Activated CD8-positive, alpha-beta T cell treated with anti-CD3 and anti-CD28 coated beads for 36 hours (primary cell): ENCODE measurements around the gene DCST2. TPM values are rescaled to one million over a fixed set of nuclear protein-coding genes. Genes with fewer than 3 reads are reported as not detected.
A peak's percentile ranks its signal among the peaks of the same experiment; 100 is the strongest.

Experiments used
- ATAC-seq: fragments of 200-7000 bp; cut with Tn5 transposase; one replicate; pipeline ENCODE4 v1.10.0; 2021; ENCODE audit warnings: mild to moderate bottlenecking, moderate library complexity
- CTCF ChIA-PET: fragments of 350-600 bp; sonication (Branson Sonifier 250); formaldehyde crosslinking; loops from one replicate; lab custom pipeline; 2021; ENCODE audit warnings: antibody characterized with exemption; lab: Charles Lee
- POLR2A ChIA-PET: fragments of 350-600 bp; sonication (Branson Sonifier 250); formaldehyde crosslinking; loops from one replicate; lab custom pipeline; 2021; ENCODE audit warnings: antibody characterized with exemption; lab: Charles Lee
- DNase-seq: peaks from one replicate; pipeline ENCODE4 v3.0.0-alpha.2; 2020
- H3K27ac Mint-ChIP-seq: one replicate; pipeline ENCODE4 v1.8.0; 2021; ENCODE audit warnings: mild to moderate bottlenecking, mixed read lengths
- H3K27me3 Mint-ChIP-seq: one replicate; pipeline ENCODE4 v1.8.0; 2021; ENCODE audit warnings: mixed read lengths
- H3K36me3 Mint-ChIP-seq: one replicate; pipeline ENCODE4 v1.8.0; 2021; ENCODE audit warnings: low read depth, mixed read lengths
- H3K4me1 Mint-ChIP-seq: one replicate; pipeline ENCODE4 v1.8.0; 2021; ENCODE audit warnings: low read depth, mixed read lengths
- H3K4me3 Mint-ChIP-seq: one replicate; pipeline ENCODE4 v1.8.0; 2021; ENCODE audit warnings: mild to moderate bottlenecking, moderate library complexity, mixed read lengths
- H3K9me3 Mint-ChIP-seq: one replicate; pipeline ENCODE4 v1.8.0; 2021; ENCODE audit warnings: mixed read lengths
- CTCF ChIP-seq: fragments of 200-600 bp; IDR thresholded peaks from one replicate; pipeline ENCODE4 v1.8.0; 2022; ENCODE audit warnings: antibody characterized with exemption, mild to moderate bottlenecking
- intact Hi-C: fragments of 100-400 bp; cut with micrococcal nuclease; formaldehyde crosslinking; loops from one replicate; pipeline ENCODE4 v1.10.0; 2022
- total RNA-seq, 2 experiments: library from RNA; stranded (reverse); gene quantifications; one replicate each; pipeline ENCODE4 v1.2.3, GENCODE V29; 2021

The DCST2 gene
- total RNA-seq, 2 experiments from 2014 or later: 0.20 to 0.36 TPM

- ATAC-seq (no peak), DNase-seq (no peak)
- Mint-ChIP-seq H3K9me3 (no peaks in the 10 kb centered on the region), H3K27ac (no peak overlapping the region), H3K4me1 (peaks cover 24% of the 10 kb centered on the region), H3K36me3 (peaks cover 4% of the 10 kb centered on the region), H3K27me3 (peaks cover 2% of the 10 kb centered on the region), H3K4me3 (no peak overlapping the region)
- no peak for TF ChIP-seq CTCF
- CTCF ChIA-PET: interaction anchor here (0.9 to 23.5 kb wide), 7 partner anchors 8 to 66 kb away, joined by 3 to 278 read pairs (median 3); partner anchors contain the start of genes EFNA4 and FLAD1
- intact Hi-C loops: no loop called here
- POLR2A ChIA-PET: interaction anchor here (0.8 to 1.4 kb wide), 3 partner anchors 13 to 61 kb away, joined by 3 read pairs; no protein-coding TSS in a partner anchor
Observed at GRCh38 chr1:155048449-155049334, 15.1 kb upstream of the DCST2 start.

- CTCF ChIA-PET: interaction anchor here (0.6 to 14.7 kb wide), 19 partner anchors 10 to 128 kb away, joined by 3 to 204 read pairs (median 5); partner anchors contain the start of genes EFNA3, EFNA4, FLAD1 and KRTCAP2
- Mint-ChIP-seq H3K4me3 (no peak overlapping the region), H3K27me3 (peaks cover 2% of the 10 kb centered on the region), H3K4me1 (peaks cover 5% of the 10 kb centered on the region), H3K9me3 (no peaks in the 10 kb centered on the region), H3K27ac (peak overlapping the region; percentile 10), H3K36me3 (no peaks in the 10 kb centered on the region)
- intact Hi-C loops: no loop called here
- TF ChIP-seq CTCF: peak; percentile 60
- DNase-seq (peak; percentile 82), ATAC-seq (peak; percentile 98)
- POLR2A ChIA-PET: interaction anchor here (0.9 to 1.6 kb wide), 6 partner anchors 9 to 91 kb away, joined by 3 to 6 read pairs (median 4); no protein-coding TSS in a partner anchor
Observed at GRCh38 chr1:155044812-155045657, 11.5 kb upstream of the DCST2 start.

GRCh38 chr1:155044365-155044764 is 10.8 kb upstream of the DCST2 start:
- no peak for DNase-seq
- ChIA-PET CTCF (interaction anchor here (0.8 to 14.7 kb wide), 13 partner anchors 9 to 128 kb away, joined by 3 to 204 read pairs (median 6); partner anchors contain the start of genes EFNA3, EFNA4, FLAD1 and KRTCAP2), POLR2A (interaction anchor here (0.9 to 1.6 kb wide), 4 partner anchors 13 to 91 kb away, joined by 3 to 6 read pairs (median 4); no protein-coding TSS in a partner anchor)
- peaks cover 2% of the 10 kb centered on the region for H3K27me3 Mint-ChIP-seq
- ATAC-seq: no peak
- no peaks in the 10 kb centered on the region for H3K36me3 Mint-ChIP-seq
- H3K4me1 Mint-ChIP-seq: peaks cover 5% of the 10 kb centered on the region
- intact Hi-C loops: no loop called here
- H3K9me3 Mint-ChIP-seq: no peaks in the 10 kb centered on the region
- H3K4me3 Mint-ChIP-seq: no peak overlapping the region
- no peak overlapping the region for H3K27ac Mint-ChIP-seq
- no peak for TF ChIP-seq CTCF

- intact Hi-C loops: no loop called here
- Mint-ChIP-seq H3K4me1 (peaks cover 5% of the 10 kb centered on the region), H3K27ac (no peak overlapping the region), H3K4me3 (no peak overlapping the region), H3K36me3 (no peaks in the 10 kb centered on the region), H3K9me3 (no peaks in the 10 kb centered on the region), H3K27me3 (peaks cover 2% of the 10 kb centered on the region)
- no peak for TF ChIP-seq CTCF
- POLR2A ChIA-PET: interaction anchor here (0.9 to 1.6 kb wide), 4 partner anchors 13 to 90 kb away, joined by 3 to 6 read pairs (median 4); no protein-coding TSS in a partner anchor
- CTCF ChIA-PET: interaction anchor here (0.9 to 14.7 kb wide), 11 partner anchors 9 to 129 kb away, joined by 3 to 204 read pairs (median 7); partner anchors contain the start of genes EFNA4, FLAD1 and KRTCAP2
- DNase-seq (no peak), ATAC-seq (no peak)
Observed at GRCh38 chr1:155043793-155044192, 10.2 kb upstream of the DCST2 start.
